Measurements from ENCODE around the gene CEP170B.
"Not testable (repeated sequence)": the region's sequence is repeated elsewhere in the genome, so short reads cannot be mapped to it uniquely, and the experiment has no call there.

Gene CEP170B

DNA sequence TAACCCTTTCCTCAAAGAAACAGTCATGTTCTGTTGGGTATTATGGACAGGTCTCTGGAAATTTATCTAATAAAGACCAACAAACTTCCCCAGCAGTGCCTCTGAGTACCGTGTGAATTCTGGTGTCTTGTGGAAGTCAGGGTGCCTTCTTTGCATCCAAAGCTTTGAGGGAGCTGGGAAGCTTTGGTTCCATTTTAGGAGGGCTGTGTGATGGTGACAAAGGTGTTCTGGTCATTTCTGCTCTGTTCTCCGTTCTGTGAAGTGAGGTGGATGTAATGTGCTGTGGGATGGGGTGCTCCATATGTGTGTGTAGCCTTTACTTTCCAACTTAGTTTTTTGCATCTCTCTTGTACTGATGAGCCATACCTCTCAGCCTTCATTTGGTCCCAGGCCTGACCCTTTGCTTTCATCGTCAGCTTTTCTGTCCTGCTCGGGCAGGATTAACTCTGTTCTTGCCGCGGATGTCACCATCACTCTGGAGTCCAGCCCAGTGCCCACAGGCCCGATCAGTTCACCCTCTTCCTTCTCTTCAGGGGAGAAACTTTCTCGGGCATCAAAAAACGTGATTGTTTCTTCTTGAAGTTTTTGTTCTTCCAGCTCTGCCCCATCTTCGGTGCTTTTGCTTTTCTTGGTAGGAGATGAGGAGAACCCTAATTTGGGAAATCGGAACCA, 72.8 kb downstream of the CEP170B start:
- no peak for TF ChIP-seq POLR2AphosphoS5 (IDR thresholded peaks at IDR 0.05; ENCODE audit: low read depth, low read length)
- no peak for TF ChIP-seq POLR2A (IDR thresholded peaks at IDR 0.05; ENCODE audit: low read depth, low read length)
- TF ChIP-seq TAF1 (IDR thresholded peaks at IDR 0.05; ENCODE audit: borderline replicate concordance, low read depth, low read length) = no peak
- no peak for DNase-seq (ENCODE audit: insufficient read length)
- FAIRE-seq = no peak

DNA sequence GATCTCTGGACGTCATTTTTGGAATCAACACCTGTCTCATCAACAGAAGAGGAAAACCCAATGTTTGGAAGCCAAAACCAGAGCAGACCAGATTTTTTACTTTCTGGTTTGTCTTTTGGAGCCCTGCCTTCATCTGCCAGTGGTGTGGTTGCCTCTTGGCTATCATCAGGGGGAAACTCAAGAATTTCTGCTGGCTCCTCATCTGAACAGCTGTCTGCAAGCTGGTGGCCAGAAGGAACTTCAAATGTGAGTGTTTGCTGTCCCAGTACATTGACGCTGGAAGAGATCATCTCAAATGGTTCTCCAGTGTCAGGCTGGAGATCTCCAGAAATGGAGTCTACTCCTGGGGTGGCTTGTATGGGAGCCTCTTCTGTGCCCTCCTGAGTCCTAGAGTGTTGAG, 73.4 kb downstream of the CEP170B start:
- DNase-seq (ENCODE audit: insufficient read length) (no peak), FAIRE-seq (no peak)
- TF ChIP-seq POLR2AphosphoS5 (IDR thresholded peaks at IDR 0.05; ENCODE audit: low read depth, low read length) = no peak
- TF ChIP-seq TAF1 (IDR thresholded peaks at IDR 0.05; ENCODE audit: borderline replicate concordance, low read depth, low read length) = no peak

DNA sequence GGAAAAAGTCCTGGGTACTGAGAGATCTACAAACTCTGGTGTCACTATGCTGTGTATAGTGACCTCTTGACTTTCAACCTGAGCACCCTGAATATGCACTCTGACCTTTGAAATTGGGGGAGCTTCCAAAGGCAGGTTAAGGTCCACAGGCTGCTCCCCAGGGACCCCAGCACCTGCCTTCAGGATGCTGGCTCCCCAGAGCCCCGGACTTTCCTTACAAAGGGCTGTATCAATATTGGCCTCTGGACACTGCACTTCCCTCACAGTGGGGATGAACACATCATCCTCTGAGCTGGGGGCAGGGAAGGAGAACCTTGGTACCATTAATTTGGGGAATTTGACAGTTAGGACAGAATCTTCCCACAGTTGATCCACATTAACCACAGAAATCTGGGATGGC, 73.9 kb downstream of the CEP170B start:
- no peak for FAIRE-seq
- DNase-seq (ENCODE audit: insufficient read length) = no peak
- TF ChIP-seq TAF1 (IDR thresholded peaks at IDR 0.05; ENCODE audit: borderline replicate concordance, low read depth, low read length) = no peak
- TF ChIP-seq POLR2AphosphoS5 (IDR thresholded peaks at IDR 0.05; ENCODE audit: low read depth, low read length) = no peak
- TF ChIP-seq POLR2A (IDR thresholded peaks at IDR 0.05; ENCODE audit: low read depth, low read length) = no peak

DNA sequence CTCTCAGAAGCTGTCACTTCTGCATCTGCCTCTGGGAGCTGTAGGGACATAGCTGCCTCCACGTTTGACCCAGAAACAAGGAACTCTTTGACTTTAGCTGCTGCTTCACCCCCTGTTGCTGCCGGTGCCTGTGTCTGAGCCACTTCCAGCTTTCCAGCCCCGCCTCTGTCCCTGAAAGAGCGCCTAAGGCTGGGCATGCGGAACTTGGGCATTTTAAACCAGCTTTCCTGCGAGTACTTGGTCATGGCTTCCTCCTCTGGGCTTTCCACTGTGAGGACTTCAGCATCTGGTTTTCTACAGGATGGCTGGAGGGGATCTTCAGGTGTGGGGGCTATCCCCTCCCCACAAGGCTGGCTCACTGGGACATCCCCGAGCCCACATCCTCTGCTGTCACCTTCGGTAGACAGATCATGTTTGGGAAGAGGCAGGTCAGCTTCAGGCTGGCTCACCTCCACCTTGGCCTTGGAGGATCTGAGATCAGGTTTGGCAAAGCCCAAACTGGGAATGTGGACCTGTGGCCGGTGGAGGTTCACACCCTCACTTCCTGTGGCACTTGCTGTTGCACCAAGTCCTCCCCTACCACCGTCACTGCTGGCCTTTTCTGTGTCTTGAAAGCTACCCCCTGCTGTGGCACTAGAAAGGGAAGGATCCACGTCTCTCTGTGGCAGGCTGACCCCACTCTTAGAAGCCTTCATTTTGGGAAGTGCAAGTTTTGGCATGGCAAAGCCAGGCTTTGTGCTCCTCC, 74.8 kb downstream of the CEP170B start:
- TF ChIP-seq TAF1 (IDR thresholded peaks at IDR 0.05; ENCODE audit: borderline replicate concordance, low read depth, low read length) (no peak), POLR2AphosphoS5 (IDR thresholded peaks at IDR 0.05; ENCODE audit: low read depth, low read length) (no peak), POLR2A (IDR thresholded peaks at IDR 0.05; ENCODE audit: low read depth, low read length) (no peak)
- DNase-seq (ENCODE audit: insufficient read length) (no peak), FAIRE-seq (no peak)

DNA sequence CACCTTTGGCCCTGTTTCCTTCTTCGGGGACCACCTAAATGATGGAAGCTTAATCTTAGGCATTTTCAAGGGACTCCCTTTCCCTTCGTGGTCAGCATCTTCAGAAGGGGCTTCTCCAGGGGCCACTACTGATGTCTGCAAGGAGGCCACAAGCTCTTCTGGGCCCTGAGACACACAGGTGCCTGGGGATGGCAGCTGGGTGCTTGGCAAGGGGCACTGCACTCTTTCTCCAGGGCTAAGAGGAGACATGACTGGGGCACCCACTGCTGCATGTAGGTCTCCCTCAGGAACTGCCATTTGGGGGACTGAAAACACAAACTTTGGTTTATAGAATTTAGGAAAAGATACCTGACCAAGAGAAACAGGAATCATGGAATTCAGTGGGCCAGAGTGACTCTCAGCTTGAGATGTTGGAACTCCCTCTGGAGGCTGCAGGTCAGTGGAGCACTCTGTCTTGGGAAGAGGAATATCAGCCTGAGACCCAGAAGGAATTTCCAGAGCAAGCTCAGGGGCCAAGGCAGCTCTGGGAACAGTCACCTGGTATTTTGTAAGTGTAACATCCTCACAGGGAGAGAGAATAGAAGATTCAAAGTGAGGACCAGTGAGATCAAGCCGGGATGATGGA, 75.6 kb downstream of the CEP170B start:
- FAIRE-seq (no peak), DNase-seq (ENCODE audit: insufficient read length) (no peak)
- TF ChIP-seq POLR2A (IDR thresholded peaks at IDR 0.05; ENCODE audit: low read depth, low read length) (no peak), TAF1 (IDR thresholded peaks at IDR 0.05; ENCODE audit: borderline replicate concordance, low read depth, low read length) (no peak), POLR2AphosphoS5 (IDR thresholded peaks at IDR 0.05; ENCODE audit: low read depth, low read length) (no peak)

DNA sequence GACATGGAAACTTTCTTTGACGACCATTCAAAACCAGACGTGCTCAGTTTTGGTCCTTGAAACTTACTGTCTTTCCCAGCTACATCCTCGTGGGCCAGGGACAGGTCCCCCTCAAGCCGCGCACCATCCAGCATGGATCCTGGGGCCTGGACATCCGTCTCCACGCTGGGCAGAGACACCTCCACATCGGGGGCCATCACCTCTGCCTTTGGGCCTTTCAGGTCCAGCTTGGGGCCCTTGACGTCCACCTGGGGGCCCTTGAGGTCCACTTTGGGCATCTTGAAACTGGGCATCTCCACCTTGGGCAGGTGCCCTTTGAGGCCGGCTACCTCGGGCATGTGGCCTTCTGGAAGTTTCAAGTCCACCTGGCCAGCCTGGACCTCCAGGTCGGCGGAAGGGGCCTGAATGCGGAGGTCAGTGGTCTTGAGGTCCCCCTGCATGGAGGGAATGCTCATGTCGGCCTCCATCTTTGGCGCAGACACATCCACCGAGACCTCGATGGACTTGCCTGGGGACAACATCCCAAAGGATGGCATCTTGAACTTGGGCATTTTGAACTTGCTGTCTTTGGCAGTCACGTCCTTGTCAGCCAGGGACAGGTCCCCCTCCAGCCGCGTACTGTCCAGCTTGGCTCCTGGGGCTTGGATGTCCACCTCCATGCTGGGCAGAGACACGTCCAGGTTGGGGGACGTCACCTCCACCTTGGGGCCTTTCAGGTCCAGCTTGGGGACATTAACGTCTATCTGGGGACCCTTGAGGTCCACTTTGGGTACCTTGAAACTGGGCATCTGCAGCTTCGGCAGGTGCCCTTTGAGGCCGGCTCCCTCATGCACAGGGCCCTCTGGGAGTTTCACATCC, 76.7 kb downstream of the CEP170B start:
- DNase-seq (ENCODE audit: insufficient read length) (no peak), FAIRE-seq (no peak)
- TF ChIP-seq TAF1 (IDR thresholded peaks at IDR 0.05; ENCODE audit: borderline replicate concordance, low read depth, low read length) = no peak
- no peak for TF ChIP-seq POLR2A (IDR thresholded peaks at IDR 0.05; ENCODE audit: low read depth, low read length)
- TF ChIP-seq POLR2AphosphoS5 (IDR thresholded peaks at IDR 0.05; ENCODE audit: low read depth, low read length) = no peak

DNA sequence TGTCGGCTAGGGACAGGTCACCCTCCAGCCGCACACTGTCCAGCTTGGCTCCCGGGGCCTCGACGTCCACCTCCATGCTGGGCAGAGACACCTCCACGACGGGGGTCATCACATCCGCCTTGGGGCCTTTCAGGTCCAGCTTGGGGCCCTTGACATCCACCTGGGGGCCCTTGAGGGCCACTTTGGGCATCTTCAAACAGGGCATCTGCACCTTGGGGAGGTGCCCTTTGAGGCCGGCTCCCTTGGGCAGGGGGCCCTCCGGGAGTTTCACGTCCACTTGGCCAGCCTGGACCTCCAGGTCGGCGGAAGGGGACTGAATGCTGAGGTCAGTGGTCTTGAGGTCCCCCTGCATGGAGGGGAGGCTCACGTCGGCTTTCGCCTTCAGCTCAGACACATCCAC, 77.5 kb downstream of the CEP170B start:
- FAIRE-seq (no peak), DNase-seq (ENCODE audit: insufficient read length) (no peak)
- TF ChIP-seq POLR2AphosphoS5 (IDR thresholded peaks at IDR 0.05; ENCODE audit: low read depth, low read length) = no peak
- TF ChIP-seq TAF1 (IDR thresholded peaks at IDR 0.05; ENCODE audit: borderline replicate concordance, low read depth, low read length) = no peak
- TF ChIP-seq POLR2A (IDR thresholded peaks at IDR 0.05; ENCODE audit: low read depth, low read length) = no peak

DNA sequence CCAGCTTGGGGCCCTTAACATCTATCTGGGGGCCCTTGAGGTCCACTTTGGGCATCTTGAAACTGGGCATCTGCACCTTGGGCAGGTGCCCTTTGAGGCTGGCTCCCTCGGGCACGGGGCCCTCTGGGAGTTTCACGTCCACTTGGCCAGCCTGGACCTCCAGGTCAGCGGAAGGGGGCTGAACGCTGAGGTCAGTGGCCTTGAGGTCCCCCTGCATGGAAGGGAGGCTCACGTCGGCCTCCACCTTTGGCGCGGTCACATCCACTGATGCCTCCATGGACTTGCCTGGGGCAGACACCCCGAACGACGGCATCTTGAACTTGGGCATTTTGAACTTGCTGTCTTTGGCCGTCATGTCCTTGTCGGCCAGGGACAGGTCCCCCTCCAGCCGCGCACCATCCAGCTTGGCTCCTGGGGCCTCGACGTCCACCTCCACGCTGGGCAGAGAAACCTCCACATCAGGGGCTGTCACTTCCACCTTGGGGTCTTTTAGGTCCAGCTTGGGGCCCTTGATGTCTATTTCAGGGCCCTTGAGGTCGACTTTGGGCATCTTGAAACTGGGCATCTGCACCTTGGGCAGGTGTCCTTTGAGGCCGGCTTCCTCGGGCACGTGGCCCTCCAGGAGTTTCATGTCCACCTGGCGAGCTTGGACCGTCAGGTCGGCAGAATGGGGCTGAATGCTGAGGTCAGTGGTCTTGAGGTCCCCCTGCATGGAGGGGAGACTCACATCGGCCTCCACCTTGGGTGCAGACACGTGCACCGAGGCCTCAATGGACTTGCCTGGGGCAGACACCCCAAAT, 78.3 kb downstream of the CEP170B start:
- FAIRE-seq; DNase-seq (ENCODE audit: insufficient read length): not testable (repeated sequence)

DNA sequence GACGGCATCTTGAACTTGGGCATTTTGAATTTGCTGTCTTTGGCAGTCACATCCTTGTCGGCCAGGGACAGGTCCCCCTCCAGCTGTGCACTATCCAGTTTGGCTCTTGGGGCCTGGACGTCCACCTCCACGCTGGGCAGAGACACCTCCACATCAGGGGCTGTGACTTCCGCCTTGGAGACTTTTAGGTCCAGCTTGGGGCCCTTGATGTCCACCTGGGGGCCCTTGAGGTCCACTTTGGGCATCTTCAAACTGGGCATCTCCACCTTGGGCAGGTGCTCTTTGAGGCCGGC, 78.9 kb downstream of the CEP170B start:
- not testable (repeated sequence) for DNase-seq (ENCODE audit: insufficient read length); FAIRE-seq

DNA sequence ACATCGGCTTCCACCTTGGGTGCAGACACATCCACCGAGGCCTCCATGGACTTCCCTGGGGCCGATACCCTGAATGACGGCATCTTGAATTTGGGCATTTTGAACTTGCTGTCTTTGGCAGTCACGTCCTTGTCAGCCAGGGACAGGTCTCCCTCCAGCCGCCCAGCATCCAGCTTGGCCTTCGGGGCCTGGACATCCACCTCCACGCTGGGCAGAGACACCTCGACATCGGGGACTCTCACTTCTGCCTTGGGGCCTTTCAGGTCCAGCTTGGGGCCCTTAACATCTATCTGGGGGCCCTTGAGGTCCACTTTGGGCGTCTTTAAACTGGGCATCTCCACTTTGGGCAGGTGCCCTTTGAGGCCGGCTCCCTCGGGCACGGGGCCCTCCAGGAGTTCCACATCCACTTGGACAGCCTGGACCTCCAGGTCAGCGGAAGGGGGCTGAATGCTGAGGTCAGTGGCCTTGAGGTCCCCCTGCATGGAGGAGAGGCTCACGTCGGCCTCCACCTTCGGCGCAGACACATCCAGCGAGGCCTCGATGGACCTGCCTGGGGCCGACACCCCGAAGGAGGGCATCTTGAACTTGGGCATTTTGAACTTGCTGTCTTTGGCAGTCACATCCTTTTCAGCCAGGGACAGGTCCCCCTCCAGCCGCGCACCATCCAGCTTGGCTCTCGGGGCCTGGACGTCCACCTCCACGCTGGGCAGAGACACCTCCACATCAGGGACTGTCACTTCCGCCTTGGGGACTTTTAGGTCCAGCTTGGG, 79.6 kb downstream of the CEP170B start:
- not testable (repeated sequence) for DNase-seq (ENCODE audit: insufficient read length); FAIRE-seq

DNA sequence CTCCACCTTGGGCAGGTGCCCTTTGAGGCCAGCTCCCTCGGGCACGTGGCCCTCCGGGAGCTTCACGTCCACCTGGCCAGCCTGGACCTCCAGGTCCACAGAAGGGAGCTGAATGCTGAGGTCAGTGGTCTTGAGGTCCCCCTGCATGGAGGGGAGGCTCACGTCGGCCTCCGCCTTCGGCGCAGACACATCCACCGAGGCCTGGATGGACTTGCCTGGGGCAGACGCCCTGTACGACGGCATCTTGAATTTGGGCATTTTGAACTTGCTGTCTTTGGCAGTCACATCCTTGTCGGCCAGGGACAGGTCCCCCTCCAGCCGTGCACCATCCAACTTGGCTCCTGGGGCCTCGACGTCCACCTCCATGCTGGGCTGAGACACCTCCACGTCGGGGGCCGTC, 80.2 kb downstream of the CEP170B start:
- DNase-seq (ENCODE audit: insufficient read length); FAIRE-seq: not testable (repeated sequence)
